IMR-90 (cell line): ENCODE results near the gene SHISAL1. TPM values are rescaled to one million over a fixed set of nuclear protein-coding genes. Genes with fewer than 3 reads are reported as not detected.

Experiments
- ATAC-seq: fragments of 200-7000 bp; cut with Tn5 transposase; 2 replicates; pipeline ENCODE4 v1.9.1; 2020; ENCODE audit warnings: low read depth, mild to moderate bottlenecking, moderate library complexity
- BruUV-seq: library from RNA; stranded (reverse); fragments of 400-500 nt; replicated peaks from 2 replicates; lab custom pipeline; 2021; lab: Mats Ljungman, UMichigan
- CTCF ChIA-PET: fragments of 300-600 bp; formaldehyde crosslinking; extraction: SDS; loops from one replicate; lab custom pipeline; 2021; ENCODE audit warnings: antibody characterized with exemption; lab: Yijun Ruan, JAX
- POLR2A ChIA-PET: fragments of 300-600 bp; sonication (Branson Sonifier 250); formaldehyde crosslinking; loops from one replicate; lab custom pipeline; 2022; ENCODE audit warnings: antibody characterized with exemption; ENCODE audit not compliant: unreplicated experiment; lab: Charles Lee
- DNase-seq: peaks from one replicate; pipeline ENCODE4 v3.0.0; 2013
- H2AFZ ChIP-seq: replicated peaks from 2 replicates; pipeline ENCODE3; 2013; ENCODE audit warnings: low read length, mild to moderate bottlenecking; ENCODE audit not compliant: poor library complexity
- H2AK5ac ChIP-seq: 2 replicates; pipeline ENCODE4 v1.6.1; 2013; ENCODE audit warnings: low read depth, low read length, inconsistent platforms
- H2AK9ac ChIP-seq: replicated peaks from 2 replicates; pipeline ENCODE3; 2013; ENCODE audit warnings: mild to moderate bottlenecking, low read depth, low read length, moderate library complexity; ENCODE audit not compliant: poor library complexity
- H2BK120ac ChIP-seq: 2 replicates; pipeline ENCODE4 v1.6.1; 2013; ENCODE audit warnings: low read depth, low read length, inconsistent platforms
- H2BK15ac ChIP-seq: 3 replicates; pipeline ENCODE4 v1.6.1; 2013; ENCODE audit warnings: low read depth, low read length, inconsistent platforms
- H2BK20ac ChIP-seq: 2 replicates; pipeline ENCODE4 v1.6.1; 2013; ENCODE audit warnings: low read depth, mild to moderate bottlenecking, inconsistent platforms, low read length, moderate library complexity
- H2BK5ac ChIP-seq: 2 replicates; pipeline ENCODE4 v1.6.1; 2013; ENCODE audit warnings: mild to moderate bottlenecking, low read depth, low read length, inconsistent platforms; ENCODE audit not compliant: poor library complexity, severe bottlenecking
- H3K14ac ChIP-seq: replicated peaks from 2 replicates; pipeline ENCODE4 v1.6.1; 2013; ENCODE audit warnings: low read depth, low read length, inconsistent platforms
- H3K18ac ChIP-seq: 2 replicates; pipeline ENCODE4 v1.6.1; 2013; ENCODE audit warnings: low read depth, low read length, control low read depth
- H3K23ac ChIP-seq: 2 replicates; pipeline ENCODE4 v1.6.1; 2013; ENCODE audit warnings: low read depth, low read length, inconsistent platforms
- H3K27ac ChIP-seq: 2 replicates; pipeline ENCODE4 v1.5.1; 2013; ENCODE audit warnings: mild to moderate bottlenecking, control low read depth, low read length; ENCODE audit not compliant: insufficient read depth
- H3K27me3 ChIP-seq: 2 replicates; pipeline ENCODE4 v1.6.1; 2013; ENCODE audit warnings: low read length; ENCODE audit not compliant: control insufficient read depth, insufficient read depth
- H3K36me3 ChIP-seq: 2 replicates; pipeline ENCODE4 v1.6.1; 2013; ENCODE audit warnings: low read length, mixed read lengths; ENCODE audit not compliant: control insufficient read depth, insufficient read depth
- H3K4ac ChIP-seq: 2 replicates; pipeline ENCODE4 v1.6.1; 2013; ENCODE audit warnings: low read depth, low read length, inconsistent platforms
- H3K4me1 ChIP-seq: 2 replicates; pipeline ENCODE4 v1.6.1; 2013; ENCODE audit warnings: low read length, mixed read lengths; ENCODE audit not compliant: control insufficient read depth, insufficient read depth
- H3K4me2 ChIP-seq: 2 replicates; pipeline ENCODE4 v1.6.1; 2013; ENCODE audit warnings: low read depth, mild to moderate bottlenecking, control low read depth, low read length, moderate library complexity
- H3K4me3 ChIP-seq: 2 replicates; pipeline ENCODE4 v1.5.1; 2013; ENCODE audit warnings: low read depth, mild to moderate bottlenecking, control low read depth, low read length, moderate library complexity; ENCODE audit not compliant: insufficient read depth
- H3K56ac ChIP-seq: 2 replicates; pipeline ENCODE4 v1.6.1; 2013; ENCODE audit warnings: low read length, inconsistent platforms; ENCODE audit not compliant: insufficient read depth; ENCODE audit errors: extremely low read depth
- H3K79me1 ChIP-seq, 2 experiments: 2 replicates each; pipeline ENCODE4 v1.6.1; 2013; ENCODE audit warnings: low read length in 2 of 2, inconsistent platforms in 1 of 2, low read depth in 1 of 2
- H3K9ac ChIP-seq: 2 replicates; pipeline ENCODE4 v1.6.1; 2013; ENCODE audit warnings: low read depth, low read length, control low read depth
- H3K9me1 ChIP-seq: 2 replicates; pipeline ENCODE4 v1.6.1; 2013; ENCODE audit warnings: low read length, inconsistent platforms; ENCODE audit not compliant: insufficient read depth
- H3K9me3 ChIP-seq: 2 replicates; pipeline ENCODE4 v1.6.1; 2013; ENCODE audit warnings: low read length; ENCODE audit not compliant: control insufficient read depth, insufficient read depth
- H4K20me1 ChIP-seq: 2 replicates; pipeline ENCODE4 v1.6.1; 2013; ENCODE audit warnings: low read length, inconsistent platforms; ENCODE audit not compliant: insufficient read depth
- H4K5ac ChIP-seq: 2 replicates; pipeline ENCODE4 v1.6.1; 2013; ENCODE audit warnings: mild to moderate bottlenecking, low read depth, low read length, control low read depth
- H4K8ac ChIP-seq, 2 experiments: 2 replicates each; pipeline ENCODE4 v1.6.1; 2013; ENCODE audit warnings: low read depth in 2 of 2, low read length in 2 of 2, control low read depth in 1 of 2, inconsistent platforms in 1 of 2
- H4K91ac ChIP-seq: 2 replicates; pipeline ENCODE4 v1.6.1; 2013; ENCODE audit warnings: low read depth, low read length, inconsistent platforms; ENCODE audit not compliant: insufficient read depth
- BHLHE40 ChIP-seq: fragments of 150-350 bp; IDR thresholded peaks from 2 replicates; pipeline ENCODE4 v1.6.1; 2016; ENCODE audit warnings: mild to moderate bottlenecking, low read depth, low read length
- MAFK ChIP-seq: IDR thresholded peaks from 2 replicates; pipeline ENCODE4 v1.6.1; 2012; ENCODE audit warnings: low read depth, low read length, improper control_type of control experiment
- MAZ ChIP-seq: IDR thresholded peaks from 2 replicates; pipeline ENCODE4 v1.6.1; 2012; ENCODE audit warnings: low read depth, mild to moderate bottlenecking, low read length, improper control_type of control experiment, moderate library complexity, borderline replicate concordance
- MXI1 ChIP-seq: IDR thresholded peaks from 2 replicates; pipeline ENCODE4 v1.6.1; 2012; ENCODE audit warnings: low read depth, mild to moderate bottlenecking, low read length, moderate library complexity, borderline replicate concordance
- NFE2L2 ChIP-seq: fragments of 150-350 bp; IDR thresholded peaks from 2 replicates; pipeline ENCODE4 v1.6.1; 2016; ENCODE audit warnings: low read depth, mild to moderate bottlenecking, low read length
- POLR2A ChIP-seq: IDR thresholded peaks from 2 replicates; pipeline ENCODE4 v1.6.1; 2012; ENCODE audit warnings: mild to moderate bottlenecking, low read depth, low read length
- RAD21 ChIP-seq: IDR thresholded peaks from 2 replicates; pipeline ENCODE4 v1.6.1; 2012; ENCODE audit warnings: low read length, improper control_type of control experiment
- RCOR1 ChIP-seq: IDR thresholded peaks from 2 replicates; pipeline ENCODE4 v1.6.1; 2012; ENCODE audit warnings: mild to moderate bottlenecking, low read length, improper control_type of control experiment; ENCODE audit not compliant: insufficient replicate concordance
- RFX5 ChIP-seq: IDR thresholded peaks from 2 replicates; pipeline ENCODE4 v1.8.0; 2012; ENCODE audit warnings: low read depth, mild to moderate bottlenecking, low read length, moderate library complexity
- WGBS, 2 experiments: methylation state at CpG; one replicate each; pipeline versions ENCODE4 v1.1.5 to v1.1.7; 2013; ENCODE audit warnings: missing lambda C conversion rate in 2 of 2; ENCODE audit not compliant: insufficient read length in 1 of 2; ENCODE audit errors: extremely low coverage in 2 of 2; 5-methylcytosine and 5-hydroxymethylcytosine counted together
- dilution Hi-C: fragments of 300-500 bp; cut with HindIII; formaldehyde crosslinking; loops from one replicate; pipeline ENCODE4 v1.14.3; 2018; ENCODE audit warnings: low sequenced_read_pairs; ENCODE audit not compliant: unreplicated experiment
- in situ Hi-C: fragments of 300-500 bp; cut with MboI; formaldehyde crosslinking; loops from 3 replicates; pipeline ENCODE4 v1.14.3; 2019; ENCODE audit warnings: low sequenced_read_pairs, inconsistent platforms, mixed read lengths
- intact Hi-C: fragments of 100-400 bp; cut with micrococcal nuclease; formaldehyde crosslinking; loops from 2 replicates; pipeline ENCODE4 v1.10.0; 2022
- polyA plus RNA-seq, 3 experiments: library from polyadenylated mRNA; depleted of rRNA; stranded (reverse); fragments of >200 nt; gene quantifications; 2 replicates each; pipeline ENCODE4 v1.2.3, GENCODE V29; 2012; ENCODE audit warnings: low replicate concordance in 1 of 3
- total RNA-seq: library from RNA; depleted of rRNA; stranded (reverse); fragments of >200 nt; gene quantifications from 2 replicates; pipeline ENCODE4 v1.2.3, GENCODE V29; 2012
- TF ChIP-seq, protein P1 (sequence below): fragments of 150-350 bp; IDR thresholded peaks from 2 replicates; pipeline ENCODE4 v1.6.1; 2017; ENCODE audit warnings: mild to moderate bottlenecking, antibody characterized with exemption, low read length, low read depth

The SHISAL1 gene
- total and polyA plus RNA-seq, 2 of the 4 experiments (the other 2 are of a cell fraction), result 1.0 to 1.4 TPM

DNA sequence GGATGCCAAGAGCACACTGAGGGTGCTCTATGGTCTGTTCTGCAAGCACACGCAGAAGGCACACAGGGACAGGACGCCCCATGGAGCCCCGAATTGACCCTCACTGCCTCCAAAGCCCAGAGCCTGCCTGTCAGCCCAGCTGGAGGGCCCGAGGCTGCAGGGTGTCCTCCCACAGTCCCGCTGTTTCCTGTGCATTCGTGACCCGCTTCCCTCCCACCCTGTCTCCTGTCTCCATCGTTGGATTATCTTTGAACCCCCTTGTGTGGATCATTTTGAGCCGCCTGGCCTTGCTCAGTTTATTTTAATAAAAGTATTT, 106.5 kb downstream of the SHISAL1 start:
- H3K9me1 ChIP-seq, result peaks cover 9% of the 10 kb centered on the region
- H3K4me2 ChIP-seq, result no peak overlapping the region
- no peak overlapping the region for H2BK15ac ChIP-seq
- H2AK5ac ChIP-seq, result no peak overlapping the region
- TF ChIP-seq MAZ (no peak), RFX5 (no peak), RCOR1 (no peak), RAD21 (no peak), BHLHE40 (no peak), MXI1 (no peak), MAFK (no peak), POLR2A (no peak), NFE2L2 (no peak)
- TF ChIP-seq, protein P1, sequence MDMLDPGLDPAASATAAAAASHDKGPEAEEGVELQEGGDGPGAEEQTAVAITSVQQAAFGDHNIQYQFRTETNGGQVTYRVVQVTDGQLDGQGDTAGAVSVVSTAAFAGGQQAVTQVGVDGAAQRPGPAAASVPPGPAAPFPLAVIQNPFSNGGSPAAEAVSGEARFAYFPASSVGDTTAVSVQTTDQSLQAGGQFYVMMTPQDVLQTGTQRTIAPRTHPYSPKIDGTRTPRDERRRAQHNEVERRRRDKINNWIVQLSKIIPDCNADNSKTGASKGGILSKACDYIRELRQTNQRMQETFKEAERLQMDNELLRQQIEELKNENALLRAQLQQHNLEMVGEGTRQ, result no peak
- ATAC-seq (no peak), DNase-seq (no peak)
- no peak overlapping the region for H3K9ac ChIP-seq
- H3K9me3 ChIP-seq, result peaks cover 5% of the 10 kb centered on the region; the same call in 1 of the 2 replicates
- no peak overlapping the region for H3K4me3 ChIP-seq
- H4K91ac ChIP-seq, result no peak overlapping the region
- H2BK5ac ChIP-seq, result no peak overlapping the region
- H2BK120ac ChIP-seq, result no peak overlapping the region
- no peak overlapping the region for H3K23ac ChIP-seq
- H3K4ac ChIP-seq, result no peak overlapping the region
- dilution Hi-C loops (no loop called here), intact Hi-C loops (no loop called here), in situ Hi-C loops (no loop called here)
- no peak overlapping the region for H2AFZ ChIP-seq
- H2BK20ac ChIP-seq, result no peak overlapping the region
- no peaks in the 10 kb centered on the region for H4K20me1 ChIP-seq
- H3K4me1 ChIP-seq, result peaks cover 15% of the 10 kb centered on the region
- CTCF ChIA-PET, result no interaction called here
- H4K5ac ChIP-seq, result no peak overlapping the region
- no peak overlapping the region for H3K14ac ChIP-seq
- H3K36me3 ChIP-seq, result no peaks in the 10 kb centered on the region
- H3K18ac ChIP-seq, result no peak overlapping the region
- BruUV-seq, result no TSS peak
- no peaks in the 10 kb centered on the region for H3K79me1 ChIP-seq
- no peak overlapping the region for H4K8ac ChIP-seq
- H3K27me3 ChIP-seq, result no peaks in the 10 kb centered on the region; the same call in 1 of the 2 replicates
- H2AK9ac ChIP-seq, result no peak overlapping the region
- no peak overlapping the region for H3K27ac ChIP-seq
- 82% methylated on average over 3 of the region's 9 CpGs; no CpG with 5 or more reads in 1 of the 2 experiments for WGBS, 2 experiments
- no peak overlapping the region for H3K56ac ChIP-seq
- POLR2A ChIA-PET, result no interaction called here
